ENCODE results near the gene FAM163B.

Gene FAM163B

GRCh38 chr9:133619791-133620190 lies 10.6 kb upstream of the FAM163B start:
- ChIA-PET CTCF (interaction anchor here (1.0 kb wide), 1 partner anchor 15 kb away, joined by 3 read pairs; no protein-coding TSS in a partner anchor), POLR2A (no interaction called here)
- H3K4me3 ChIP-seq (ENCODE audit: low read depth, low read length), result no peak overlapping the region
- no peaks in the 10 kb centered on the region for H3K4me1 ChIP-seq (ENCODE audit: control insufficient read depth, insufficient read depth, low read length)
- no peaks in the 10 kb centered on the region for H3K36me3 ChIP-seq (ENCODE audit: control insufficient read depth in 2 of 2, insufficient read depth in 1 of 2, low read length in 2 of 2)
- no peak for TF ChIP-seq ZNF132 (tag by site-specific recombination; IDR thresholded peaks at IDR 0.05; ENCODE audit: borderline replicate concordance)
- TF ChIP-seq ZEB2 (tag by site-specific recombination; IDR thresholded peaks at IDR 0.05), result no peak
- TF ChIP-seq ZNF433 (tag by site-specific recombination; IDR thresholded peaks at IDR 0.05; ENCODE audit: low read depth), result no peak
- no peak for TF ChIP-seq GLIS1 (tag by site-specific recombination; IDR thresholded peaks at IDR 0.05)
- no peak for TF ChIP-seq ZNF239 (tag by site-specific recombination; IDR thresholded peaks at IDR 0.05)
- H3K27ac ChIP-seq (ENCODE audit: extremely low read depth, low read depth, low read length), result no peak overlapping the region
- H3K9me3 ChIP-seq (ENCODE audit: control insufficient read depth, insufficient read depth, low read depth, low read length), result no peaks in the 10 kb centered on the region

DNA sequence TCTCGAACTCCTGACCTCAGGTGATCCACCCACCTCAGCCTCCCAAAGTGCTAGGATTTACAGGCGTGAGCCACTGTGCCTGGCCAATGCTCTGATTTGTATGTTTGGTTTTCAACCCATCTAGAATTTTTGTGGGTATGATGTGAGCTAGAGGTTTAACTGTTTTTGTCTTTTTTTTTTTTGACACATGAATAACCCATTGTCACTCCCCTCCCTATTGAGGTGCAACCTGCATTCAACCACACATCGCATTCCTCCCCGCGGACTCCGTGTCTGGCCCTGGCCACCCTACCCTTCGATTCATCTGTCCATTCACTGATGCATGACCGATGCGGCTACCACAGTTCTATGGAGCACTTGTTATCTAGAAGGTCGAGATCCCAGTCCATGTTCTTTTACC lies 9.5 kb upstream of the FAM163B start:
- Histone ChIP-seq H3K27ac (ENCODE audit: extremely low read depth, low read depth, low read length) (no peak overlapping the region), H3K9me3 (ENCODE audit: control insufficient read depth, insufficient read depth, low read depth, low read length) (no peaks in the 10 kb centered on the region), H3K4me1 (ENCODE audit: control insufficient read depth, insufficient read depth, low read length) (no peaks in the 10 kb centered on the region), H3K36me3 (ENCODE audit: control insufficient read depth in 2 of 2, insufficient read depth in 1 of 2, low read length in 2 of 2) (no peaks in the 10 kb centered on the region), H3K4me3 (ENCODE audit: low read depth, low read length) (no peak overlapping the region)
- TF ChIP-seq ZNF404 (tag by site-specific recombination; IDR thresholded peaks at IDR 0.05) (no peak), ZNF529 (tag by site-specific recombination; IDR thresholded peaks at IDR 0.05; ENCODE audit: insufficient replicate concordance) (no peak)
- ChIA-PET POLR2A (interaction anchor here (0.6 kb wide), 1 partner anchor 8 kb away, joined by 9 read pairs; no protein-coding TSS in a partner anchor), CTCF (interaction anchor here (1.0 kb wide), 1 partner anchor 14 kb away, joined by 3 read pairs; no protein-coding TSS in a partner anchor)

DNA sequence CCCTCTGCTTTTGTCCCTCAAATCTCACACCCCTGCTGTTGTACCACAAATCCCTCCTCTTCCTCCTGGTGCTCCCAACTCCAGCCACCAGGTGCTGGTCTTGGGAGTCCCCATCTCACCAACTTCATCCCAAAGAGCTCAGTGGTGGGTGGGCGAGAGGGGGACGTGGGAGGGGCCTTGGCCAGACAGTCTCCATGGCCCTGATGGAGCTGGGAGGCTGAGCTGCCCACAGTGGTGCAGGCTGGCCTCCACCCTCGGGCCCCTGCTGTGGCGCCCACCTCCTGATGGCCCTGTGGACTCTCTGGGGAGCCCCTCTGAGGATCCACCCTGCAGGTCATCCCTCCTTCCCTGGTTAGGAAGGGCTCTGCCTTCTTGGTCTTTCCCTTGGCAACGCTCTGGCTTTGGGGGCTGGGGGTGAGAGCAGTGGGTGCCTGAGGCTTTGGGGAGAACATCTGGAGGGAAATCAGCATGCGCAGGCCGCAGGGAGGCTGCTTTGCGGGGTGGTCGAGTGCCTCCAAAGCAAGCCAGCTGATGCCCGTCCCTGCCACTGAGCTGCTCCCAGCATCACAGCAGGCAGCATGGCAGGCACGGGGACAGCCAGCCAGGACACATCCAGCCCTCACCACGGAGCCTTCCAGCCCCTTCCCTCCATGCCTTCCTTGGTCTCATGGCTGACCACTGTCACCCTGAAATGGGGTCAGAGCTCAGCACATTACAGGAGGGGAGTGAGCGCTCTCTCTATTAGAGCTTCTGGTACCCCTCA lies 7.6 kb upstream of the FAM163B start:
- no peak overlapping the region for H3K27ac ChIP-seq (ENCODE audit: extremely low read depth, low read depth, low read length)
- TF ChIP-seq ZNF146 (tag by site-specific recombination; IDR thresholded peaks at IDR 0.05) (no peak), ZNF391 (tag by site-specific recombination; IDR thresholded peaks at IDR 0.05; ENCODE audit: borderline replicate concordance, low read depth) (no peak), OSR2 (tag by site-specific recombination; IDR thresholded peaks at IDR 0.05) (no peak), EGR2 (tag by site-specific recombination; IDR thresholded peaks at IDR 0.05; ENCODE audit: low read depth) (peak; percentile 64), ZNF473 (tag by site-specific recombination; IDR thresholded peaks at IDR 0.05) (no peak), ZFHX2 (tag by site-specific recombination; conservative IDR thresholded peaks at IDR 0.05) (0 out of 2 replicates have a peak, but pooled peaks have one; percentile 23)
- no peaks in the 10 kb centered on the region for H3K9me3 ChIP-seq (ENCODE audit: control insufficient read depth, insufficient read depth, low read depth, low read length)
- ChIA-PET POLR2A (interaction anchor here (0.6 kb wide), 1 partner anchor 41 kb away, joined by 3 read pairs; no protein-coding TSS in a partner anchor), CTCF (interaction anchor here (0.7 to 1.3 kb wide), 4 partner anchors 15 to 378 kb away, joined by 3 to 5 read pairs (median 4); no protein-coding TSS in a partner anchor)
- no peaks in the 10 kb centered on the region for H3K4me1 ChIP-seq (ENCODE audit: control insufficient read depth, insufficient read depth, low read length)
- no peak overlapping the region for H3K4me3 ChIP-seq (ENCODE audit: low read depth, low read length)
- no peaks in the 10 kb centered on the region for H3K36me3 ChIP-seq (ENCODE audit: control insufficient read depth in 2 of 2, insufficient read depth in 1 of 2, low read length in 2 of 2)

GRCh38 chr9:133615606-133616188 lies 6.5 kb upstream of the FAM163B start:
- ChIA-PET POLR2A (no interaction called here), CTCF (no interaction called here)
- no peak overlapping the region for H3K4me3 ChIP-seq (ENCODE audit: low read depth, low read length)
- H3K4me1 ChIP-seq (ENCODE audit: control insufficient read depth, insufficient read depth, low read length), result no peaks in the 10 kb centered on the region
- H3K9me3 ChIP-seq (ENCODE audit: control insufficient read depth, insufficient read depth, low read depth, low read length), result no peaks in the 10 kb centered on the region
- no peak overlapping the region for H3K27ac ChIP-seq (ENCODE audit: extremely low read depth, low read depth, low read length)
- no peak for TF ChIP-seq ZNF701 (tag by site-specific recombination; IDR thresholded peaks at IDR 0.05)
- TF ChIP-seq, protein P1, sequence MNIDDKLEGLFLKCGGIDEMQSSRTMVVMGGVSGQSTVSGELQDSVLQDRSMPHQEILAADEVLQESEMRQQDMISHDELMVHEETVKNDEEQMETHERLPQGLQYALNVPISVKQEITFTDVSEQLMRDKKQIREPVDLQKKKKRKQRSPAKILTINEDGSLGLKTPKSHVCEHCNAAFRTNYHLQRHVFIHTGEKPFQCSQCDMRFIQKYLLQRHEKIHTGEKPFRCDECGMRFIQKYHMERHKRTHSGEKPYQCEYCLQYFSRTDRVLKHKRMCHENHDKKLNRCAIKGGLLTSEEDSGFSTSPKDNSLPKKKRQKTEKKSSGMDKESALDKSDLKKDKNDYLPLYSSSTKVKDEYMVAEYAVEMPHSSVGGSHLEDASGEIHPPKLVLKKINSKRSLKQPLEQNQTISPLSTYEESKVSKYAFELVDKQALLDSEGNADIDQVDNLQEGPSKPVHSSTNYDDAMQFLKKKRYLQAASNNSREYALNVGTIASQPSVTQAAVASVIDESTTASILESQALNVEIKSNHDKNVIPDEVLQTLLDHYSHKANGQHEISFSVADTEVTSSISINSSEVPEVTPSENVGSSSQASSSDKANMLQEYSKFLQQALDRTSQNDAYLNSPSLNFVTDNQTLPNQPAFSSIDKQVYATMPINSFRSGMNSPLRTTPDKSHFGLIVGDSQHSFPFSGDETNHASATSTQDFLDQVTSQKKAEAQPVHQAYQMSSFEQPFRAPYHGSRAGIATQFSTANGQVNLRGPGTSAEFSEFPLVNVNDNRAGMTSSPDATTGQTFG (tag by site-specific recombination; IDR thresholded peaks at IDR 0.05; ENCODE audit: borderline replicate concordance), result no peak
- peak; percentile 69 for TF ChIP-seq EGR2 (tag by site-specific recombination; IDR thresholded peaks at IDR 0.05; ENCODE audit: low read depth)
- TF ChIP-seq ZFHX2 (tag by site-specific recombination; conservative IDR thresholded peaks at IDR 0.05), result peak; percentile 50
- TF ChIP-seq ZNF324 (tag by site-specific recombination; IDR thresholded peaks at IDR 0.05), result no peak
- TF ChIP-seq HOXD13 (CRISPR knock-in tag; IDR thresholded peaks at IDR 0.05; ENCODE audit: borderline replicate concordance), result no peak
- no peak for TF ChIP-seq ZNF555 (tag by site-specific recombination; conservative IDR thresholded peaks at IDR 0.05)
- peak; percentile 72 for TF ChIP-seq ZFP3 (tag by site-specific recombination; IDR thresholded peaks at IDR 0.05; ENCODE audit: low read depth)
- no peaks in the 10 kb centered on the region for H3K36me3 ChIP-seq (ENCODE audit: control insufficient read depth in 2 of 2, insufficient read depth in 1 of 2, low read length in 2 of 2)
